IgD-negative memory B cell (primary cell): ENCODE results near the gene MYBBP1A. TPM values are rescaled to one million over a fixed set of nuclear protein-coding genes. Genes with fewer than 3 reads are reported as not detected.

ENCODE experiments used
- H3K27ac Mint-ChIP-seq, 3 donors: one replicate each; pipeline ENCODE4 v1.8.0; 2020 to 2022; ENCODE audit warnings: mild to moderate bottlenecking in 3 of 3, mixed read lengths in 3 of 3, moderate library complexity in 1 of 3
- H3K27me3 Mint-ChIP-seq: one replicate; pipeline ENCODE4 v1.8.0; 2021; ENCODE audit warnings: mixed read lengths
- H3K36me3 Mint-ChIP-seq: one replicate; pipeline ENCODE4 v1.8.0; 2020; ENCODE audit warnings: mild to moderate bottlenecking, mixed read lengths
- H3K4me1 Mint-ChIP-seq, 3 donors: one replicate each; pipeline ENCODE4 v1.8.0; 2020 to 2022; ENCODE audit warnings: mixed read lengths in 3 of 3, mild to moderate bottlenecking in 1 of 3
- H3K4me3 Mint-ChIP-seq, 4 donors: one replicate each; pipeline ENCODE4 v1.8.0; 2020 to 2022; ENCODE audit warnings: mild to moderate bottlenecking in 4 of 4, mixed read lengths in 4 of 4, moderate library complexity in 3 of 4
- H3K9me3 Mint-ChIP-seq, 3 donors: one replicate each; pipeline ENCODE4 v1.8.0; 2020 to 2021; ENCODE audit warnings: mixed read lengths in 3 of 3, mild to moderate bottlenecking in 1 of 3
- polyA plus RNA-seq: library from polyadenylated mRNA; unstranded; fragments of 300-500 nt; fragmentation: Illumina TruSeq; gene quantifications from one replicate; pipeline ENCODE4 v1.2.3, GENCODE V29; 2021

Gene MYBBP1A
- polyA plus RNA-seq, 1 donor from 2014 or later = 28.5 TPM

DNA sequence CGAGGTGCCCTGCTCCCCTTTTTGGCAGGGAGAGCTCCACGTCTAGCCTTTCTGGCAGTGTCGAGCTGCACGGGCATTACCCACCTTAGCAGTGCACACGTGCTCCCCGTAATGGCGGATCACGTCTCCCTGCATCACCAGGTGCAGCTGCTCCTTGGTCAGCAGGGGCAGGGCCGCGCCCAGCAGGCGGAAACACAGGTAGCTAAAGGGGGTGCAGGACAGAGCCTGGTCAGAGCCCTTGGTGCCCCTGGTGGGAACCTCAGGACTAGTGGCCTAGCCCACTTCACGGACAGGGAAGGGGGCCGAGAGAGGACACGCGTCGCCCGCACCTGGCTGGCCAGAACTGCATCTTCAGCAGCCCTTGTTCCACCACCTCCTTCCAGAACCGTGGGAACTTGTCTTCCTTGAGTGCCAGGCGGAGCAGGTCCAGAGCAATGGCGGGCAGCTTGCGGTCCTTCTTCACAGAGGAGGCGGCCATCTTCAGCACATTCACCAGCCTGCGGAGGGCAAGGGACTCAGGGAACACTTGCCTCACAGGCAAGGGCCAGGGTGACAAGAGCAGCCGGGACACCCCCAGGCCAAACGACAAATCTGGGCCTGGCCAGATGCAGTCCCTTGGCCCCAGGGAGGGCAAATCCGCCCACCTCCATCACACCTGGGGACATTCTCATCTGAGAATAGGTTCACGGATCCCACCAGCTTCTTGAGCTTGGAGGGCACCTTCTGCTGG is 3.2 kb downstream of the MYBBP1A start:
- no peaks in the 10 kb centered on the region for H3K9me3 Mint-ChIP-seq
- peak overlapping the region in 1 of 4 donors; percentile 32 for H3K4me3 Mint-ChIP-seq
- peaks cover 2% of the 10 kb centered on the region for H3K36me3 Mint-ChIP-seq
- peaks cover 14 to 21% (median 16%) of the 10 kb centered on the region in 3 donors for H3K4me1 Mint-ChIP-seq
- no peaks in the 10 kb centered on the region for H3K27me3 Mint-ChIP-seq
- H3K27ac Mint-ChIP-seq = no peak overlapping the region

DNA sequence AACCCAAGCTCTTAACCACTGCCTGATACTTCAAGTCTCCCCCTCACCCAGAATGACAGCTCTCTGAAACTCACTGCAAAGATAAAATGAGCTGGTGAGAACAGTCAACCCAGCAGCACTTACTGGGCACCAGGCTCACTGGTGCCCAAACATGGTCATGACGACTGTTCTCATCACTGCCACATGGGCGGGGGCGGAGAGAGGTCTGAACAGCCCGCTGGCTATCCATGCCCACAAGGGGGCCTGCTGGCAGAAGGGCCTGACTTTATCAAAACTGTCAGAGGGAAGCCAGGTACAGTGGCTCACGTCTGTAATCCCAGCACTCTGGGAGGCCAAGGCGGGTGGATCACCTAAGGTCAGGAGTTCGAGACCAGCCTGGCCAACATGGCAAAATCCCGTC is 4.0 kb downstream of the MYBBP1A start:
- no peaks in the 10 kb centered on the region for H3K9me3 Mint-ChIP-seq
- H3K4me1 Mint-ChIP-seq = peaks cover 13 to 18% (median 16%) of the 10 kb centered on the region in 3 donors
- H3K27ac Mint-ChIP-seq = no peak overlapping the region
- no peaks in the 10 kb centered on the region for H3K27me3 Mint-ChIP-seq
- peaks cover 2% of the 10 kb centered on the region for H3K36me3 Mint-ChIP-seq
- H3K4me3 Mint-ChIP-seq = no peak overlapping the region

DNA sequence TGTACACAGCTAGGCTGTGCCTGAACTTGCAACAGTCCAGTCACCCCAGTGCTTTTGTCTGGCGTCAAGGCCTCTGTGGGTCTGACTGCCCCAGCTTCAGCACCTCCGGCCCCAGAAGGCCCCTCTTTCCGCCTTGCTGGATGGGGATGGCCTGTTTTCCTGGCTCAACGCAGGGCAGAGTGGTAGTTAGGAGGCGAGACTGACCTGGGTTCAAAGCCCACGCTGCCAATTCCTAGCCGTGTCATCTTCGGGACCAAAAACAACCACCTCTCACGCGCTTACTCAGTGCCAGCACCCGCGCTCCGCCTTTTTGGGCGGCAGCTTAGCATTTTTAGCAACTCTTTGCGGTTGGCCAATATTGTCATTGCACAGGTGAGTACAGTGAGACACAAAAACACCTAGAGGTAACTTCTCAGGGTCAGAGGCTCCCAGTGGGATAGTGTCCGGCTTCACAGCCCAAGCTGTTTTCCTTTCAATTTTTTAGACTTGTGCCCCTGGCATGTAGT is 4.6 kb downstream of the MYBBP1A start:
- H3K4me3 Mint-ChIP-seq = no peak overlapping the region

DNA sequence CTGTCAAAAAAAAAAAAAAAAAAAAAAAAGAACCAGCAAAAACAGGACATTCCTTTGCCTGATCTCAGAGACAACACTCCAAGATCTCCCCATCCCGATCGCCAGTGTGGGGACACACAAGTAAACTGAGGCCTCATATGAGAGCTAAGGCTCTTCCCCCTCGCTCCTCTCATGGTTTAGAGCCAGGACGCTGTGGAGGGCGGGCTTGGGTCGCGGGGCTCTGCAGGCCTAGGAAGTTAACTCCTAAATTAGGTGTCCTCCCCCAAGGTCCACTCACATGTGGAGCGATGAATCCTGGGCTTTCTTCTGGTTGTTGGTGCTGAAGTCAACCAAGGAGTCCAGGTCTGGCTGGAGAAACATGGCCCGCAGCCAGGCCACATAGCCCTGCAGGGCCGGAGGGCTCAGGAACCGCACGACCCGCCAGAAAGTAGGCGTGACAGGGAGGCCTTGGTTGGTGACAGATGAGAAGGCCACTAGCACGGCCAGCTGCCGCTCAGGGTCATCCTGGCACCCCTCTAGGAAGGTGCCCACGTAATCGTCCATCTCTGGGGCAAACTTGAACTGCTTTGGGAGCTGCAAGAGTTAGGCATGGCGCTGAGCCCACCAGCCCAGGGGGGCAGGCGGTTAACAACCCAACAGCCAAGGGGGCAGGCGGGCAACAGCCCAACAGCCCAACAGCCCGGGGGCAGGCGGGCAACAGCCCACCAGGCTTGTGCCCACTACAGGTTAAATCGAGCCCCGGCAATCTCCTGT is 5.2 kb downstream of the MYBBP1A start:
- Mint-ChIP-seq H3K4me1 (peaks cover 6 to 12% (median 7%) of the 10 kb centered on the region in 3 donors), H3K36me3 (no peaks in the 10 kb centered on the region), H3K27ac (no peak overlapping the region), H3K4me3 (no peak overlapping the region), H3K9me3 (no peaks in the 10 kb centered on the region), H3K27me3 (no peaks in the 10 kb centered on the region)

More for the DNA sequence above, 4.6 kb downstream of the MYBBP1A start:
- Mint-ChIP-seq H3K36me3 (peaks cover under 1% of the 10 kb centered on the region), H3K27me3 (no peaks in the 10 kb centered on the region), H3K9me3 (no peaks in the 10 kb centered on the region), H3K27ac (no peak overlapping the region), H3K4me1 (peaks cover 9 to 13% (median 12%) of the 10 kb centered on the region in 3 donors)

DNA sequence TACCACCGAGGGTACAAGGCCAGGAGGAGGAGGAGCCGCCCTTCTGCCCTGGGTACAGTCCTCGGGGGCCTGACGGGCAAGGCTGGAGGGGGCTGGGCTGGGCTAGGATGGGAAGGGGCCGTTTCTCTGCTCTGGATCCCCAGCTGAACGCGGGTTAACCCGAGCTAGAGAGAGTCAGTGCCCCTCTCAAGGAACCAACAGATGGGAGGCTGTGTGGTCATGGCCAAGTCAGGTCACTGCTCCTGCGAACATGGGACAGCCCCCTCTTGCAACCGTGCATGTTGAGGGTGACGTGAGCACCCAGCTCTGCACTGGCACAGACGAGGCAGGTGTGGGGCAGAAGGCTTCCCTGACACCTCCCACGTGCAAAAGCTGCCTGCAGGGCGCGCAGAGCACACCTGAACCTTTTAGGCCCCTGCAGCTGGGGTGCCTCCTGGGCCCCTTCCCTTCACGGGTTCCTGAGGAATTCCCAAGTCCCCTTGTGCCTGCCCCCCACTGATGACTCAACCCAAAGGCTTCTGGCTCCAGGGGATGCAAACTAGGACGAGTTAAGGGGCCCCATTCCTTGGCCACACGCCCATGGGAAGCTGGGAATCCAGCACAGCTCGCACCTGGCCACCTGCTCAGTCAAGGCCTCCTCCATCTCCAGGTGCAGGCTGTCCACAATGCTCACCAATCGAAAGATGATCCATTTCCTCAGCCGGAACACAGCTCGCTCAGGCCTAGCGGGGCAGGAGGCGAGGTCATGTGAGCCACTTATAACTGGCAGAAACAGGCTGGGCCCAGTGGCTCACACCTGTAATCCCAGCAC is 6.3 kb downstream of the MYBBP1A start:
- no peaks in the 10 kb centered on the region for H3K36me3 Mint-ChIP-seq
- no peak overlapping the region for H3K4me3 Mint-ChIP-seq
- peaks cover 0 to 4% (median 2%) of the 10 kb centered on the region in 3 donors for H3K4me1 Mint-ChIP-seq
- no peak overlapping the region for H3K27ac Mint-ChIP-seq
- no peaks in the 10 kb centered on the region for H3K27me3 Mint-ChIP-seq
- H3K9me3 Mint-ChIP-seq = no peaks in the 10 kb centered on the region

DNA sequence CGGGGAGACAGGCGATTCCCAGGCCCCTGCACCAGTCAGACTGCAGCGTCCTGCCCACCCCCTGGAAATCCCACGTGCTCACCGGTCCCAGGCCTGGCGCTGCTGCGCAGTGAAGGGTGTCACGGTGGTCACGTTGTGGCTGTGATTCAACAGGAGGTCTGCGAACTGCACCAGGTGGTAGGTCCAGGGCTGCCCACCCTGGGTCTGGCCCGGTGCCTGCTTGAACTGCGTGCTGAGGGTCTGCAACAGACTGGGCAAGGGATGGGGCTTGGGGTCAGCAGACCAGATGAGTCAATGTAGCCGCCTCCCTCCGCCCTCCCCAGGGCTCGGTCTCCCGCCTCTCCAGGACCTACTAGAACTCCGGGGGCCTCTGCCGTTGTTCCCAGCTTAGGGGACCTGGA is 7.1 kb downstream of the MYBBP1A start:
- Mint-ChIP-seq H3K4me1 (peaks cover 0 to 3% (median 2%) of the 10 kb centered on the region in 3 donors), H3K9me3 (no peaks in the 10 kb centered on the region), H3K4me3 (no peak overlapping the region)

DNA sequence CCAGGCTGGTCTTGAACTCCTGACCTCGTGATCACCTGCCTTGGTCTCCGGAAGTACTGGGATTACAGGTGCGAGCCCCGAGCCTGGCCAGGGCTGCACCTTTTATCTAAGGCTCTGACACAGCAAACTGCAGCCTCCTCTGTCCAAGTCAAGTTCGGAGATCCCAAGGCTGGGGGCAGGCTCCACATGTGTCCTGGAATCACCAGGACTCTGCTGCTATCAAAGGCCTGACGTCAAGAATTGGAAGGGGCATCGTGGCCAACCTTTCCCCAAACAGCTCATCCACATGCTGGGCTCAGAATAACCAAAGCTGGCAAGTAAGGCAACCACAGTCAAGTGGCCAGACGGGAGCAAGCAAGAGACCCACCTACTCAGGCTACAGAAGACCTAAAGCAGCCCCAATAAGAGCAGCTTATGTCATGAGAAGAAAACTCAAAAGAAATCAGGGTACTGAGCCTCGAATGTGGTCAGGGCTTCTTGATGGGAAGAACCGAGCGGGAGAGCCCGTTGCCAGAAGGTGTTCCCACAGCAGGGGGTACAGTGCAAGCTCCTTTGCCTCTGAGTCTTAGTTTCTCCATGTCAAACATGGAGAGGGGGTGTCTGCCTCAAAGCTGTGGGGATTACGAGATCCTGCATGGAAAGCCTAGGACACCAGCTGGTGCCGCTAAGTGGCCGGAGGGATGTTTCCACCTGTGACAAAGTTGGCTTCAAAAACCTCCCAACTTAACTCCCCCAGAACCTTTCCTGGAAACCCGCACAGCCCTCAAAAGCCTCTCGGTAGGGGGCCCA is 7.9 kb downstream of the MYBBP1A start:
- Mint-ChIP-seq H3K27me3 (no peaks in the 10 kb centered on the region), H3K9me3 (no peaks in the 10 kb centered on the region), H3K4me3 (no peak overlapping the region), H3K36me3 (no peaks in the 10 kb centered on the region), H3K27ac (peak overlapping the region in 1 of 3 donors; percentile 19), H3K4me1 (peaks cover 0 to 3% (median 2%) of the 10 kb centered on the region in 3 donors)

More for the DNA sequence above, 7.1 kb downstream of the MYBBP1A start:
- Mint-ChIP-seq H3K27me3 (no peaks in the 10 kb centered on the region), H3K36me3 (no peaks in the 10 kb centered on the region), H3K27ac (no peak overlapping the region)

DNA sequence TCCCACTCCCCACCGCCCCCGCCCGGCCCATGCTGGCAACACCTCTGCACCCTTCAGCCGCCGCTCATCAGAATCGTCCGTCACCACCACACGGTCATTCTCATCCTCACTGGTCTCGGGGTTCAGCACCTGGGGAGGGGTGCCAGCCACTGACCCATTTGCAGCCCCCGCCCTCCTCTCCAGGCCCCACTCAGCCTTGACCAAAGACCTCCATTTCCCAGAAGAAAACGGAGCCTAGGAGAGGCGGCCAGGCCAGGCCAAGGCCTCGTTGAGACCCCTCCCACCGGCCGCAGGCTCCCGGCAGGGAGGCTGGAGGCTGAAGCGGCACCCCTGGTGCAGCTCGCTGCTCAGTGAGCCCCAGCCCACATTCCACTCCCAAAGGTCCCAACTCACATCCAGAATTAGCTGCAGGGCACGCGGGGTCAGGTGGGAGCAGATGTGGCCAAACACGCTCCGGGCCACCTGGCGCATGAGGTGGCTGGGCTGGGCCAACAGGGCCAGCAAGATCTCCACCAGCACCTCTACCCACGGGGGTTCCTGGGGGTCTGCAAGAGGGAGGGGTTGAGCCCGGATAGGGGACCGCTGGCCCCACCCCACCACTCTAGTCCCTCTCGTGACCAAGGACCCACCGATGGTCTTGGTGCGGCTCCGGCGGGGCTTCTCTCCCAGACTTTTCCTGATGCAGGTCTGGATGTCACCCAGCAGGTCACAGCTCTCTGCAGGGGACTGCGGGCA is 9.8 kb downstream of the MYBBP1A start:
- Mint-ChIP-seq H3K36me3 (no peaks in the 10 kb centered on the region), H3K27me3 (no peaks in the 10 kb centered on the region), H3K9me3 (no peaks in the 10 kb centered on the region), H3K4me3 (no peak overlapping the region), H3K4me1 (no peaks in the 10 kb centered on the region), H3K27ac (no peak overlapping the region)

DNA sequence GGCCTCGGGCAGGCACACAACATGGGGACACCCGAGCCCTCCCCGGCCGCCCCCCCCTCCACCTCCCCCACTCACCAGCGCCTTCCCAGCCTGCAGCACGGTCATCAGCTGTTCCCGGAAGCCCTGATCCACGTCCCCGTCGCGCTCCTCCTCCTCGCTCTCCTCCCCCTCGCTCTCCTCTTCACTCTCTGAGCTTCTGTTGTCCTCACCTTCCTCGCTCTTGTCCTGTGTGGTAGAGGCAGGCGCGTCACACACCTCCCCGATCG is 10.3 kb downstream of the MYBBP1A start:
- Mint-ChIP-seq H3K4me3 (no peak overlapping the region), H3K27me3 (no peaks in the 10 kb centered on the region), H3K9me3 (no peaks in the 10 kb centered on the region), H3K36me3 (no peaks in the 10 kb centered on the region), H3K4me1 (no peaks in the 10 kb centered on the region), H3K27ac (no peak overlapping the region)

DNA sequence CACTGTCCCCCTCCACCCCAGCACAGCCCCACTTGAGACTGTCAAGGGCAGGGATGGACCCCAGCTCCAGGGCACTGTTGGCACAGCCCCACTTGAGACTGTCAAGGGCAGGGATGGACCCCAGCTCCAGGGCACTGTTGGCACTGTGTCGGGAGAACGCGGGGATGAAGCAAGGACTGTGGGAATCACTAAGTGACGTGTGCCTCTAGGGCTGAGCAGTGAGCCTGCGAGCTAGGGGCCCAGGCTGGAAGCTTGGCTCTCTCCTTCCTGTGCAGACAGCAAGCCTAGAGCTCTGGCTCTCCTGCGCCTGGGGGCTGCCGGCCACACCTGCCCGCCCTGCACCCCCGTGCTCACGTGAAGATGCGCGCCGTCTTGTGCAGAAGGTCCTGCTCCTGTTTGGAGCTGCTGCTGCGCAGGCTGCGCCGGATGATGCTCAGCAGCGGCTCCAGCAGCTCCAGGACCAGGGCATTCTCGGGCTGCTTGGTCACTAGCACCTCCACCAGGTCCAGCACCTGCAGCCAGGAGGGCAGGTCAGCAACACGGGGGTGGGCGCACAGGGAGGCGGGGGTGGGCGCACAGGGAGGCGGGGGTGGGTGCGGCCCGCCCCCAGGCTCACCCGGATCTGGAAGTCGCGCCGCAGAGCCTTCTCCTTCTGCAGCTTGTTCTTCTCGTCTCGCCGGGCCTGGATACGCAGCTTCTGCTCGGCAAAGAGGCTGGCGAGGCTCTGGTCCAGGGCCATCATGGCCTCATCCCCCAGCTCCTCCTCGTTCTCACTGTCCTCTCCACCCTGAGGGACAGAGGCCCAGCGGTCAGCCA is 10.8 kb downstream of the MYBBP1A start:
- Mint-ChIP-seq H3K4me3 (no peak overlapping the region), H3K9me3 (no peaks in the 10 kb centered on the region), H3K4me1 (peaks cover 0 to 2% (median 0%) of the 10 kb centered on the region in 3 donors), H3K36me3 (no peaks in the 10 kb centered on the region), H3K27ac (no peak overlapping the region), H3K27me3 (no peaks in the 10 kb centered on the region)

DNA sequence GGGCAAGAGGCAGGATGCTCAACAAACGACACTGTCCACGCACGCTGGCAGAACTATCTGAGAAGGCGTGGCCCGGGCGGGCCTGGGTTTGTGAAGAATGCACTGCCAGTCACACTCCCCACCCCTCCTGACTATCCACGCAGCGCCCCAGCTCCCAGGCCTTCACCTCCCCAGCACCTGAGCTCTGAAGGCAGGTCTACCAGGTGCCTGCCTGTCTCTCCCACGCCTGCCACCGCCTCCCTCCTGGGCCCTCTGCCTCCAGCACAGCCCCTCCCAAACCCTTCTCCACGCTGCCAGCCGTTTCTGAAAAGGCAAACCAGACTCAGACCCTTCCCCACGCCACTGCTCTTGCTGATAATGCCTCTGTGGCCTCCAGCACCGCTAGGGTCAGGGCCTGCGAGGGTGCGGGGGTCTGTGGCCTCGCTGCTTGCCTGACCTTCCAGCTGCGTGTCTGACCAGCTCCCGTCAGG is 11.6 kb downstream of the MYBBP1A start:
- H3K4me1 Mint-ChIP-seq = peaks cover 0 to 2% (median 0%) of the 10 kb centered on the region in 3 donors
- no peak overlapping the region for H3K4me3 Mint-ChIP-seq
- H3K9me3 Mint-ChIP-seq = no peaks in the 10 kb centered on the region
- H3K27ac Mint-ChIP-seq = peak overlapping the region in 1 of 3 donors; percentile 5
- no peaks in the 10 kb centered on the region for H3K27me3 Mint-ChIP-seq
- no peaks in the 10 kb centered on the region for H3K36me3 Mint-ChIP-seq

DNA sequence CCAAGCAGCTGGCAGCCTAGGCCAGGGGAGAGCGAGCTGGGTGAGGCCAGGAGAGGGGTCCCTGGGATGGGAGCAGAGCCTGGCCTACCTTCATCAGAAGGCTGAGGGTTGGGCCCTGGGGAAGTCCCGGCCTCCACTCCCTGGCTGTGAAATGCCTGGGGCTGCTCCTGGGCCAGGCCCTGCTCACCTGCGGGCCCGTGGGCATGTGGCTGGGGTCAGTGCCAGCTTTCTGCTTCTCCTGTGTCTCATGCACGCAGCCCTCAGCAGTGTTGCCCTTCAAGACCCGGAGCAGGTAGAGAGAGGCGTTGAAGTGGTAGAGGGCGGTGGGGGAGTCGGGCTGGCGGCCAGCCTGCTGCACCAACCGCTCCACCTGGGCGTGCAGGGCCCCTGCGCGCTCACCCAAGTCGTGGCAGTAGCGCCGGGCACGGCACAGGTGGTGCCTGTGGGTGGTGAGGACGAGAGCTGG is 12.4 kb downstream of the MYBBP1A start:
- Mint-ChIP-seq H3K27me3 (no peaks in the 10 kb centered on the region), H3K4me3 (no peak overlapping the region), H3K4me1 (peaks cover 0 to 2% (median 0%) of the 10 kb centered on the region in 3 donors), H3K27ac (peak overlapping the region in 1 of 3 donors; percentile 53), H3K36me3 (no peaks in the 10 kb centered on the region), H3K9me3 (no peaks in the 10 kb centered on the region)
